Measurements from ENCODE around the gene ZNF732.
A peak's percentile ranks its signal among the peaks of the same experiment; 100 is the strongest.
"Not testable (repeated sequence)": the region's sequence is repeated elsewhere in the genome, so short reads cannot be mapped to it uniquely, and the experiment has no call there.

ZNF732 gene

GRCh38 chr4:253936-254756 is 51.1 kb downstream of the ZNF732 start:
- no peak for DNase-seq

GRCh38 chr4:252065-252601 is 53.1 kb downstream of the ZNF732 start:
- no peak for DNase-seq

- peak; percentile 1 for DNase-seq
These were observed 60.8 kb downstream of the ZNF732 start for GRCh38 chr4:244471-244870.

GRCh38 chr4:243426-243825 is 61.8 kb downstream of the ZNF732 start:
- peak; percentile 40 for DNase-seq

GRCh38 chr4:242121-242848 is 63.0 kb downstream of the ZNF732 start:
- peak; percentile 37 for DNase-seq

- DNase-seq, result not testable (repeated sequence)
These were observed 63.9 kb downstream of the ZNF732 start for GRCh38 chr4:241411-241810.

- no peak for DNase-seq
These were observed 69.2 kb downstream of the ZNF732 start for GRCh38 chr4:236028-236427.

- DNase-seq, result no peak
These were observed 71.1 kb downstream of the ZNF732 start for GRCh38 chr4:234178-234577.

- DNase-seq, result no peak
These were observed 81.3 kb downstream of the ZNF732 start for GRCh38 chr4:223913-224497.

Measured in NCI-H69 (cell line).